Endothelial cell of umbilical vein (primary cell): ENCODE measurements around the gene ODF4. TPM values are rescaled to one million over a fixed set of nuclear protein-coding genes. Genes with fewer than 3 reads are reported as not detected.

Source experiments
- BruUV-seq: library from RNA; stranded (reverse); fragments of 400-500 nt; replicated peaks from 2 replicates; lab custom pipeline; 2021; lab: Mats Ljungman, UMichigan
- CTCF ChIA-PET: fragments of 300-600, 350-600 bp; sonication (Branson Sonifier 250); formaldehyde crosslinking; loops from one replicate; lab custom pipeline; 2021; ENCODE audit warnings: antibody characterized with exemption, inconsistent platforms; lab: Charles Lee
- POLR2A ChIA-PET: fragments of 300-600, 350-600 bp; sonication (Branson Sonifier 250); formaldehyde crosslinking; loops from one replicate; lab custom pipeline; 2021; ENCODE audit warnings: antibody characterized with exemption, inconsistent platforms; lab: Charles Lee
- DNase-seq: peaks from one replicate; pipeline ENCODE4 v3.0.0-alpha.2; 2011; ENCODE audit warnings: low read depth, low spot score
- FAIRE-seq: peaks from 2 replicates; lab custom pipeline; 2011; peaks lifted over from hg19 to GRCh38; lab: Jason Lieb, UNC
- H2AFZ ChIP-seq: 2 replicates; pipeline ENCODE4 v1.6.0; 2012; ENCODE audit warnings: low read depth, low read length, control low read depth, inconsistent platforms
- H3K27ac ChIP-seq: 2 replicates; pipeline ENCODE4 v1.5.1; 2011; ENCODE audit warnings: low read depth, mild to moderate bottlenecking, control low read depth, low read length, moderate library complexity; ENCODE audit not compliant: insufficient read depth
- H3K27me3 ChIP-seq, 2 experiments: 2 replicates each; pipeline versions ENCODE4 v1.6.0 to v1.6.1; 2011; ENCODE audit warnings: low read length in 2 of 2, mixed read lengths in 1 of 2; ENCODE audit not compliant: control insufficient read depth in 2 of 2, insufficient read depth in 2 of 2
- H3K36me3 ChIP-seq, 2 experiments: 2 replicates in 1 of 2; 3 replicates in 1 of 2; pipeline ENCODE4 v1.5.1; 2011; ENCODE audit warnings: low read length in 2 of 2, mild to moderate bottlenecking in 1 of 2, moderate library complexity in 1 of 2; ENCODE audit not compliant: control insufficient read depth in 2 of 2, insufficient read depth in 2 of 2; ENCODE audit errors: extremely low read depth in 1 of 2
- H3K4me1 ChIP-seq: 3 replicates; pipeline ENCODE4 v1.5.1; 2011; ENCODE audit warnings: mild to moderate bottlenecking, low read length; ENCODE audit not compliant: control insufficient read depth, insufficient read depth; ENCODE audit errors: extremely low read depth
- H3K4me2 ChIP-seq: 2 replicates; pipeline ENCODE4 v1.6.1; 2011; ENCODE audit warnings: low read length, control low read depth, mixed read lengths; ENCODE audit not compliant: insufficient read depth
- H3K4me3 ChIP-seq, 3 experiments: fragments of 200-600 bp in 1 of 3; sonication (generic), shearing (Covaris generic) in 1 of 3; replicated peaks in 1 of 3; 2 replicates each; pipeline ENCODE4 v1.5.1; 2011 to 2016; ENCODE audit warnings: control low read depth in 3 of 3, low read length in 3 of 3, mild to moderate bottlenecking in 2 of 3, inconsistent platforms in 1 of 3, low read depth in 1 of 3, moderate library complexity in 1 of 3; ENCODE audit not compliant: insufficient read depth in 1 of 3
- H3K79me2 ChIP-seq: 2 replicates; pipeline ENCODE4 v1.6.0; 2012; ENCODE audit warnings: low read length, inconsistent platforms; ENCODE audit not compliant: control insufficient read depth, insufficient read depth
- H3K9ac ChIP-seq: replicated peaks from 2 replicates; pipeline ENCODE3; 2011; ENCODE audit warnings: low read length, control low read depth; ENCODE audit not compliant: insufficient read depth; ENCODE audit errors: extremely low read depth
- H3K9me1 ChIP-seq: replicated peaks from 3 replicates; pipeline ENCODE4 v1.6.0; 2011; ENCODE audit warnings: mild to moderate bottlenecking, low read length; ENCODE audit not compliant: control insufficient read depth, insufficient read depth; ENCODE audit errors: extremely low read depth
- H3K9me3 ChIP-seq: replicated peaks from 2 replicates; pipeline ENCODE4 v1.5.1; 2012; ENCODE audit warnings: low read length, inconsistent platforms; ENCODE audit not compliant: control insufficient read depth, insufficient read depth
- H4K20me1 ChIP-seq: replicated peaks from 2 replicates; pipeline ENCODE3; 2011; ENCODE audit warnings: mild to moderate bottlenecking, low read length; ENCODE audit not compliant: control insufficient read depth, insufficient read depth; ENCODE audit errors: extremely low read depth
- EZH2 ChIP-seq: IDR thresholded peaks from 2 replicates; pipeline ENCODE4 v1.6.1; 2012; ENCODE audit warnings: borderline replicate concordance, low read depth, mild to moderate bottlenecking, moderate library complexity, low read length, inconsistent platforms; ENCODE audit not compliant: severe bottlenecking
- FOS ChIP-seq: IDR thresholded peaks from 2 replicates; pipeline ENCODE4 v1.6.1; 2011; ENCODE audit warnings: mild to moderate bottlenecking, low read length, moderate library complexity, borderline replicate concordance; ENCODE audit not compliant: insufficient read depth
- GATA2 ChIP-seq: IDR thresholded peaks from 2 replicates; pipeline ENCODE4 v1.7.0; 2011; ENCODE audit warnings: low read depth, mild to moderate bottlenecking, moderate library complexity, mixed read lengths, low read length; ENCODE audit not compliant: insufficient read length, insufficient read depth
- JUN ChIP-seq: IDR thresholded peaks from 2 replicates; pipeline ENCODE4 v1.6.1; 2011; ENCODE audit warnings: borderline replicate concordance, low read depth; ENCODE audit not compliant: insufficient read length, insufficient read depth
- MYC ChIP-seq: IDR thresholded peaks from one replicate; pipeline ENCODE4 v1.6.1; 2011; ENCODE audit warnings: mild to moderate bottlenecking, low read depth, low read length
- POLR2AphosphoS5 ChIP-seq: IDR thresholded peaks from 2 replicates; pipeline ENCODE4 v1.6.1; 2012; ENCODE audit warnings: low read depth, mild to moderate bottlenecking, control low read depth, low read length, moderate library complexity; ENCODE audit not compliant: insufficient read depth
- dilution Hi-C: fragments of 300-500 bp; cut with MboI; formaldehyde crosslinking; loops from one replicate; pipeline ENCODE4 v1.15.0; 2019; ENCODE audit warnings: low sequenced_read_pairs; ENCODE audit not compliant: extremely low pct_ligation_motif_present
- intact Hi-C: fragments of 100-400 bp; cut with micrococcal nuclease; formaldehyde crosslinking; loops from one replicate; pipeline ENCODE4 v1.10.0; 2022
- polyA plus RNA-seq, 4 experiments: library from polyadenylated mRNA; depleted of rRNA in 3 of 4; stranded (reverse) in 3 of 4; unstranded in 1 of 4; fragments of >200 nt; gene quantifications; 2 replicates each; pipeline versions ENCODE4 v1.2.1 to v1.2.3, GENCODE V29; 2011 to 2012; ENCODE audit warnings: missing spikeins in 1 of 4
- total RNA-seq: library from RNA; stranded (reverse); gene quantifications from 2 replicates; pipeline ENCODE4 v1.2.3, GENCODE V29; 2021
- TF ChIP-seq, protein P1 (sequence below): IDR thresholded peaks from 2 replicates; pipeline ENCODE4 v1.6.1; 2011; ENCODE audit not compliant: insufficient read depth, insufficient read length
- TF ChIP-seq, protein P2 (sequence below), 2 donors: IDR thresholded peaks; 1 replicate in 1 of 2; 2 replicates in 1 of 2; pipeline ENCODE4 v1.5.1; 2011; ENCODE audit warnings: low read length in 2 of 2, mild to moderate bottlenecking in 2 of 2, moderate library complexity in 2 of 2, control low read depth in 1 of 2, inconsistent platforms in 1 of 2, low read depth in 1 of 2; ENCODE audit not compliant: insufficient read depth in 1 of 2; ENCODE audit errors: extremely low read depth in 1 of 2

The ODF4 gene
- total and polyA plus RNA-seq, 2 donors (not counting 3 experiments of a cell fraction or from before 2014, with no cell fraction given) = not detected

DNA sequence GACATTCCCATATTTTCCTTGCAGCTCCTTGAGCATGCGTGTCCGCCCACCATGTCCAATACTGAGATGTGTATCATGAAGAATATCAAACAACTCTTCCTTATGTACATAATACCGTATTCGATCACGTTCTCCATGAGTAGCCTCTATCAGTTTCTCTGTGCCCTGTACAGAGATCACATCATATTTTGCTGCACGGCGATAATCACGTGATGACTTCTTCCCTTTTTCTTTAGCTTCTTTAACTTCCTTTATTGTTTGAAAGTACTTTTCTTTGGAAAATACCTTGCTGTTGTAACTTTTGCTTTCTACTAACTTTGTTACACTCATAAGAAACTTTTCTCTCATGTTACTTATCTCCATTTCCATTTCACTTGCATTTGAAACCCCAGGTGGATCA lies 30.3 kb downstream of the ODF4 start:
- Histone ChIP-seq H3K9me3 (no peaks in the 10 kb centered on the region), H3K9me1 (no peaks in the 10 kb centered on the region), H3K4me2 (no peak overlapping the region), H3K79me2 (no peaks in the 10 kb centered on the region), H3K4me3 (no peak overlapping the region), H3K27me3 (no peaks in the 10 kb centered on the region), H3K36me3 (peaks cover 4 to 10% of the 10 kb centered on the region in 2 experiments), H3K9ac (no peak overlapping the region), H3K4me1 (peaks cover 19% of the 10 kb centered on the region), H4K20me1 (no peaks in the 10 kb centered on the region), H2AFZ (no peak overlapping the region), H3K27ac (no peak overlapping the region)
- ChIA-PET POLR2A (no interaction called here), CTCF (interaction anchor here (1.1 to 1.6 kb wide), 2 partner anchors 9 to 10 kb away, joined by 4 read pairs; no protein-coding TSS in a partner anchor)
- FAIRE-seq (no peak), DNase-seq (no peak)
- BruUV-seq = no TSS peak
- intact Hi-C loops (no loop called here), dilution Hi-C loops (no loop called here)
- TF ChIP-seq JUN = no peak
- TF ChIP-seq, protein P1, sequence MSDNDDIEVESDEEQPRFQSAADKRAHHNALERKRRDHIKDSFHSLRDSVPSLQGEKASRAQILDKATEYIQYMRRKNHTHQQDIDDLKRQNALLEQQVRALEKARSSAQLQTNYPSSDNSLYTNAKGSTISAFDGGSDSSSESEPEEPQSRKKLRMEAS = no peak
- TF ChIP-seq FOS = no peak
- TF ChIP-seq, protein P2, sequence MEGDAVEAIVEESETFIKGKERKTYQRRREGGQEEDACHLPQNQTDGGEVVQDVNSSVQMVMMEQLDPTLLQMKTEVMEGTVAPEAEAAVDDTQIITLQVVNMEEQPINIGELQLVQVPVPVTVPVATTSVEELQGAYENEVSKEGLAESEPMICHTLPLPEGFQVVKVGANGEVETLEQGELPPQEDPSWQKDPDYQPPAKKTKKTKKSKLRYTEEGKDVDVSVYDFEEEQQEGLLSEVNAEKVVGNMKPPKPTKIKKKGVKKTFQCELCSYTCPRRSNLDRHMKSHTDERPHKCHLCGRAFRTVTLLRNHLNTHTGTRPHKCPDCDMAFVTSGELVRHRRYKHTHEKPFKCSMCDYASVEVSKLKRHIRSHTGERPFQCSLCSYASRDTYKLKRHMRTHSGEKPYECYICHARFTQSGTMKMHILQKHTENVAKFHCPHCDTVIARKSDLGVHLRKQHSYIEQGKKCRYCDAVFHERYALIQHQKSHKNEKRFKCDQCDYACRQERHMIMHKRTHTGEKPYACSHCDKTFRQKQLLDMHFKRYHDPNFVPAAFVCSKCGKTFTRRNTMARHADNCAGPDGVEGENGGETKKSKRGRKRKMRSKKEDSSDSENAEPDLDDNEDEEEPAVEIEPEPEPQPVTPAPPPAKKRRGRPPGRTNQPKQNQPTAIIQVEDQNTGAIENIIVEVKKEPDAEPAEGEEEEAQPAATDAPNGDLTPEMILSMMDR (IDR thresholded peaks at IDR 0.05; ENCODE audit: extremely low read depth in 1 of 2, insufficient read depth in 1 of 2, low read depth in 1 of 2, low read length in 2 of 2) = no peak
- TF ChIP-seq POLR2AphosphoS5 = no peak
- TF ChIP-seq GATA2 = no peak
- TF ChIP-seq EZH2 = no peak
- no peak for TF ChIP-seq MYC
